ENCODE results near the gene GHDC. TPM values are rescaled to one million over a fixed set of nuclear protein-coding genes. Genes with fewer than 3 reads are reported as not detected.
"Not testable (repeated sequence)": the region's sequence is repeated elsewhere in the genome, so short reads cannot be mapped to it uniquely, and the experiment has no call there.

The GHDC gene
- total and polyA plus RNA-seq, 7 donors, result 4.7 to 11.5 (median 7.7) TPM

GRCh38 chr17:42190491-42191274 is 3.6 kb downstream of the GHDC start:
- 86 to 94% (median 90%) methylated on average over 16 to 17 of the region's 17 CpGs for WGBS, 3 donors
- no peaks in the 10 kb centered on the region for H3K27me3 ChIP-seq (ENCODE audit: insufficient read depth in 3 of 3, low read length in 2 of 3)
- peaks cover 12% of the 10 kb centered on the region for H3K4me1 ChIP-seq
- H3K4me3 ChIP-seq, result no peak overlapping the region
- H3K9me3 ChIP-seq, result no peaks in the 10 kb centered on the region
- peaks cover 0 to 6% of the 10 kb centered on the region in 2 donors for H3K36me3 ChIP-seq (ENCODE audit: insufficient read depth in 1 of 2, low read depth in 1 of 2)
- ATAC-seq (no peak), DNase-seq (peak in 1 of 2 donors; percentile 43)
- intact Hi-C loops (cut with DNase I), result no loop called here
- no peak overlapping the region for H3K27ac ChIP-seq
- no peak for TF ChIP-seq CTCF (IDR thresholded peaks at IDR 0.05)

- H3K4me3 ChIP-seq, result no peak overlapping the region
- ATAC-seq (no peak), DNase-seq (peak in 1 of 2 donors; percentile 25)
- no peak overlapping the region for H3K27ac ChIP-seq
- H3K36me3 ChIP-seq (ENCODE audit: insufficient read depth in 1 of 2, low read depth in 1 of 2), result peaks cover 0 to 6% of the 10 kb centered on the region in 2 donors
- intact Hi-C loops (cut with DNase I), result no loop called here
- 69 to 78% (median 74%) methylated on average over 11 of the region's 11 CpGs for WGBS, 3 donors
- no peaks in the 10 kb centered on the region for H3K27me3 ChIP-seq (ENCODE audit: insufficient read depth in 3 of 3, low read length in 2 of 3)
- no peak for TF ChIP-seq CTCF (IDR thresholded peaks at IDR 0.05)
- H3K9me3 ChIP-seq, result no peaks in the 10 kb centered on the region
- peaks cover 17% of the 10 kb centered on the region for H3K4me1 ChIP-seq
Observed at GRCh38 chr17:42189651-42189965, 4.7 kb downstream of the GHDC start.

DNA sequence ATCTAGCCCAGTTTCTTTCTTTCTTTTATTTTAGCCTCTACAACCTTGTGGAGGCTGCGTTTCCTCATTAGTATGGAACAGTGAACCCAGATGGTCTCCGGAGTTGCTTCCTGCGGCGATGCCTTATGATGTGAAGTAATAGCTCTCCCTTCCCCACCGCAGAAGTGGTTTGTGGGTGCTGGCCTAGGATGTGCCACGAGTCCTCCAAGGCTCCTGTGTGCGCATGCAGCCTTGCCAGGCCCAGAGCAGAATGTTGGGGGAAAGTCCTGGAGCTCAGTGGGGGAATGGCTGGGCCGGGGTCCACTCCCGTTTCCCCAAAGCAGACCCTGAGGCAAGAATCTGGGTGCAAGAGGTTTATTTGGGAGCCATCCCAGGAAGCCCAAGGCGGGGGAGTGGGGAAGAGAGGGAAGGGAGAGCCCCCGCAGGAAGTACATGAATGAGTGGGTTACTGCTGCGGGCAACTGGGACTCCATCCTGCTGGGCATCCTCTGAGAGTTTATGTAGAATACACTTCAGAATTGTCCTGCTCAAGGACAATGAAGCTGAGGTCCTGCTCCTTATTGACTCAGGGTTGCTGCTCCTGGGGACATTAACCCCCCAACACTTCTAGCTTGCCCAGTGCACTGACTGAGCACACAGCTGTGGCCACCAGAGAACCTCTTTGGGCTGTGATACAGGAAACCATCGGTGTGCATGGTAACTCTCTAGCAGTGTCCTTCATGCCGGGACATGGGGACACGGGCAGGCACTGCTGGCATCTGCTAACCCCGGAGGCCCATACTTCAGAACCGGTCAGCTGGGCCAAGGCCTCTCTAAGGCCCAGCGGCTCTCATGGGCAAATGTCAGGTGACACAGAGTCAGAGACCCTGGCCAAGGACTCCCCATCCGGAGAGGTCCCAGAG is 5.3 kb downstream of the GHDC start:
- WGBS, 3 donors, result 73 to 77% (median 73%) methylated on average over 19 of the region's 19 CpGs
- Histone ChIP-seq H3K4me1 (peaks cover 22% of the 10 kb centered on the region), H3K27me3 (ENCODE audit: insufficient read depth in 3 of 3, low read length in 2 of 3) (no peaks in the 10 kb centered on the region), H3K36me3 (ENCODE audit: insufficient read depth in 1 of 2, low read depth in 1 of 2) (peaks cover 0 to 6% of the 10 kb centered on the region in 2 donors), H3K4me3 (no peak overlapping the region), H3K27ac (no peak overlapping the region), H3K9me3 (no peaks in the 10 kb centered on the region)
- intact Hi-C loops (cut with DNase I), result no loop called here
- TF ChIP-seq CTCF (IDR thresholded peaks at IDR 0.05), result no peak
- no peak for ATAC-seq
- DNase-seq, result peak in 1 of 2 donors; percentile 27

- H3K27ac ChIP-seq, result no peak overlapping the region
- 75 to 83% (median 79%) methylated on average over 2 of the region's 2 CpGs for WGBS, 3 donors
- intact Hi-C loops (cut with DNase I), result no loop called here
- TF ChIP-seq CTCF (IDR thresholded peaks at IDR 0.05), result no peak
- peaks cover 18% of the 10 kb centered on the region for H3K4me1 ChIP-seq
- no peak overlapping the region for H3K4me3 ChIP-seq
- ATAC-seq (no peak), DNase-seq (no peak)
- peaks cover 0 to 6% of the 10 kb centered on the region in 2 donors for H3K36me3 ChIP-seq (ENCODE audit: insufficient read depth in 1 of 2, low read depth in 1 of 2)
- no peaks in the 10 kb centered on the region for H3K9me3 ChIP-seq
- no peaks in the 10 kb centered on the region for H3K27me3 ChIP-seq (ENCODE audit: insufficient read depth in 3 of 3, low read length in 2 of 3)
Observed at GRCh38 chr17:42187833-42188232, 6.5 kb downstream of the GHDC start.

DNA sequence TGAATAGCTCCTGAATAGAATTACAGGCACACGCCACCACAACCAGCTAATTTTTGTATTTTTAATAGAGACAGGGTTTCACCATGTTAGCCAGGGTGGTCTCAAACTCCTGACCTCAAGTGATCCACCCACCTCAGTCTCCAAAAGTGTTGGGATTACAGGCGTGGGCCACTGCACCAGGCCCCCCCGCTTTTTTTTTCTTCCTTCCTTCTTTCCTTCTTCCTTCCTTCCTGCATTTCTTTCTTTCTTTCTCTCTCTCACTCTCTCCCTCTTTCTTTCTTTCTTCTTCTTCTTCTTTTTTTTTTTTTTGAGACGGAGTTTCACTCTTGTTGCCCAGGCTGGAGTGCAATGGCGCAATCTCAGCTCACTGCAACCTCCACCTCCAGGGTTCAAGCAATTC is 8.1 kb downstream of the GHDC start:
- intact Hi-C loops (cut with DNase I), result not testable (repeated sequence)
- peaks cover 15% of the 10 kb centered on the region for H3K4me1 ChIP-seq

More for the DNA sequence above, 8.1 kb downstream of the GHDC start:
- H3K27ac ChIP-seq; H3K36me3 ChIP-seq (ENCODE audit: insufficient read depth in 1 of 2, low read depth in 1 of 2); H3K4me3 ChIP-seq; DNase-seq; H3K9me3 ChIP-seq; ATAC-seq: not testable (repeated sequence)
- WGBS, 3 donors, result 88 to 95% (median 89%) methylated on average over 4 to 5 of the region's 5 CpGs
- peaks cover 0 to 13% (median 1%) of the 10 kb centered on the region in 3 donors for H3K27me3 ChIP-seq (ENCODE audit: insufficient read depth in 3 of 3, low read length in 2 of 3)

Measured in psoas muscle (tissue), 8 donors.